RWPE2 (cell line): Measurements from ENCODE around the gene AGPAT1.

Source experiments
- ATAC-seq: fragments of 200-7000 bp; cut with Tn5 transposase; 3 replicates; pipeline ENCODE4 v1.9.1; 2021; ENCODE audit warnings: low read depth
- DNase-seq: peaks from one replicate; pipeline ENCODE4 v3.0.0-alpha.2; 2020; ENCODE audit warnings: low spot score
- H3K27ac ChIP-seq: fragments of 450-650 bp; 2 replicates; pipeline ENCODE4 v1.5.1; 2017; ENCODE audit warnings: mild to moderate bottlenecking; ENCODE audit not compliant: poor library complexity, severe bottlenecking
- H3K27me3 ChIP-seq: fragments of 250-450 bp; sonication (Bioruptor Pico); 2 replicates; pipeline ENCODE4 v1.5.1; 2021; ENCODE audit warnings: mild to moderate bottlenecking, moderate library complexity; ENCODE audit not compliant: insufficient read depth, poor library complexity, severe bottlenecking
- H3K36me3 ChIP-seq: fragments of 250-450 bp; sonication (Bioruptor Pico); 2 replicates; pipeline ENCODE4 v1.5.1; 2020; ENCODE audit warnings: low read depth, mild to moderate bottlenecking, moderate library complexity
- H3K4me1 ChIP-seq: fragments of 250-450 bp; sonication (Bioruptor Pico); 2 replicates; pipeline ENCODE4 v1.5.1; 2021; ENCODE audit warnings: mild to moderate bottlenecking, moderate library complexity; ENCODE audit not compliant: insufficient read depth, poor library complexity, severe bottlenecking
- H3K4me3 ChIP-seq: fragments of 250-450 bp; sonication (Bioruptor Pico); 2 replicates; pipeline ENCODE4 v1.5.1; 2021; ENCODE audit warnings: mild to moderate bottlenecking, moderate library complexity; ENCODE audit not compliant: severe bottlenecking
- H3K9me3 ChIP-seq: fragments of 250-450 bp; sonication (Bioruptor Pico); 2 replicates; pipeline ENCODE4 v1.5.1; 2021; ENCODE audit warnings: mild to moderate bottlenecking, moderate library complexity; ENCODE audit not compliant: severe bottlenecking
- TF ChIP-seq, protein P1 (sequence below): fragments of 450-650 bp; IDR thresholded peaks from one replicate; pipeline ENCODE4 v1.5.1; 2017; ENCODE audit warnings: mild to moderate bottlenecking, moderate library complexity; ENCODE audit not compliant: poor library complexity, severe bottlenecking

Gene AGPAT1

DNA sequence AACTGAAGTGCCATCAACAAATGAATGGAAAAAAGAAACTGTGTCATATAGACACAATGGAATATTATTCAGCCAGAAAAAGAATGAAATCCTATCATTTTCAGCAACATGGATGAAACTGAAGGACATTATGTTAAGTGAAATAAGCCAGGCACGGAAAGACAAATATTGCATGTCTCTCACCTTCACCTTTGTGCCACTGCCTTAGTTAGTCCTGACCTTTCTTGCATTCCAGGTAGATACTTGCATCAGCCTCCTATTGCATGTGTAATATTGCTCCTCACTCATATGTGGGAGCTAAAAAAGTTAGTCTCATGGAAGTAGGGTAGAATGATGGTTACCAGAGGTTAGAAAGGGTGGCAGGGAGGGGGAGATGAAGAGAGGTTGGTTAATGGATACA lies 33.1 kb upstream of the AGPAT1 start:
- TF ChIP-seq, protein P1, sequence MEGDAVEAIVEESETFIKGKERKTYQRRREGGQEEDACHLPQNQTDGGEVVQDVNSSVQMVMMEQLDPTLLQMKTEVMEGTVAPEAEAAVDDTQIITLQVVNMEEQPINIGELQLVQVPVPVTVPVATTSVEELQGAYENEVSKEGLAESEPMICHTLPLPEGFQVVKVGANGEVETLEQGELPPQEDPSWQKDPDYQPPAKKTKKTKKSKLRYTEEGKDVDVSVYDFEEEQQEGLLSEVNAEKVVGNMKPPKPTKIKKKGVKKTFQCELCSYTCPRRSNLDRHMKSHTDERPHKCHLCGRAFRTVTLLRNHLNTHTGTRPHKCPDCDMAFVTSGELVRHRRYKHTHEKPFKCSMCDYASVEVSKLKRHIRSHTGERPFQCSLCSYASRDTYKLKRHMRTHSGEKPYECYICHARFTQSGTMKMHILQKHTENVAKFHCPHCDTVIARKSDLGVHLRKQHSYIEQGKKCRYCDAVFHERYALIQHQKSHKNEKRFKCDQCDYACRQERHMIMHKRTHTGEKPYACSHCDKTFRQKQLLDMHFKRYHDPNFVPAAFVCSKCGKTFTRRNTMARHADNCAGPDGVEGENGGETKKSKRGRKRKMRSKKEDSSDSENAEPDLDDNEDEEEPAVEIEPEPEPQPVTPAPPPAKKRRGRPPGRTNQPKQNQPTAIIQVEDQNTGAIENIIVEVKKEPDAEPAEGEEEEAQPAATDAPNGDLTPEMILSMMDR: no peak
- Histone ChIP-seq H3K4me1 (no peaks in the 10 kb centered on the region), H3K36me3 (no peaks in the 10 kb centered on the region), H3K27ac (no peak overlapping the region), H3K9me3 (no peaks in the 10 kb centered on the region), H3K27me3 (no peaks in the 10 kb centered on the region), H3K4me3 (no peak overlapping the region)
- DNase-seq (no peak), ATAC-seq (no peak)

DNA sequence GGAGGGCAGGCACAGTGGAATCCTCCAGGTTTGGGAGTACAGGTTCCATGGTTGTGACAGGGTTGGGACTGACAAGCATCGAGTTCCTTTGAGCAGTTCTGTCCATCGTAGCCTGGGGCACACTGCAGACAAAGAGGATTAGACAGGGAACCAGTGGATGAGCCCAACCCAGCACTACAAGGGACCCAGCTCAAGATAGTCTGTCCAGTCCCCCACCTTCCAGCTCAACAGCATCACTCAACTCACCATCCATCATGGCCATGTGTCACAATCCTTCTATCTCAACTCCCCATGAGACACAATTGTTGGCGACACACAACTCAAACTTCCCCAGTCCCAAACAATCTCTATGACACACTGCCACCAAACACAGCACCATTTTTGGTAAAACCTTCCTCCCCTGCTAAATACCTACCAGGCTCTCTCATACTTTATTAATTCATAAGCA lies 28.4 kb upstream of the AGPAT1 start:
- no peak for DNase-seq
- H3K36me3 ChIP-seq: no peaks in the 10 kb centered on the region
- H3K4me3 ChIP-seq: no peak overlapping the region
- H3K9me3 ChIP-seq: no peaks in the 10 kb centered on the region
- H3K27ac ChIP-seq: no peak overlapping the region
- H3K4me1 ChIP-seq: no peaks in the 10 kb centered on the region
- TF ChIP-seq, protein P1: no peak
- H3K27me3 ChIP-seq: no peaks in the 10 kb centered on the region
- ATAC-seq: no peak

DNA sequence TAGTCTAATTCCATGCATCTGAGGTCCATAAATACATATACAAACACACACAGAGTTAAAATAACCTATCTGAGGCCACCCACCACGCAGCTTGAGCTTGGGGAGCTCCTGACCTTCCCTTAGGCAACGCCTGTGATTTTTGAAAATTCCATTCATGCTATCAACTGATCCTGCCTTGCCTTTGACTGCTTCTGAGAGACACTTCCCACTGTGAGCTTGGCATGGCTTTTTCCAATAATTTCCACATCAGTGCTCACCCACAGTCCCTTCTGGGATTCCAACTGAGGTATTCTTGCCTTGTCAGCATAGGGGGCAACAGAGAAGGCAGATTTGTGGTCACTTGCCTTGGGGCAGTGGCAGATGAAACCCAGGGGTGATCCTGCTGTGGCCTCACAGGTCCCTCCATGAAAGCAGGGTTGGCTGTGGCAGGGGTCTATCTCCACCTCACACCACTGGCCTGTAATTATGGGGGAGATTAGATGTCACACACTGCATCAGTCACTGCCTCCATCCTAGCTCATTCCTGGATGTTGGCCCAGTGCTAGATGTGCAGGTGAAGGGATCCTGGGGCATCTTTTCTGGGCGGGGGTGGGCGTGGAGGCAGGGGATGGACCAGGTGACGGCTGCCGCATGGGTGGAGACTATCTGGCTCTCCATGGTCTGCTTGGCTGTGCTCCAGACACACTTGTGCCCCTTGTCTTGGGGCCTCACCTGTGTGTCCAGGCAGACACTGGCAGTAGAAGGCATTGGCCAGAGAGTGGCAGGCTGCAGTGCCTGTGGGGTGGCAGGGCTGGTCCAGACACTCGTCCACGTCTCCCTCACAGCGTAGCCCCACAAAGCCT lies 27.8 kb upstream of the AGPAT1 start:
- H3K36me3 ChIP-seq: no peaks in the 10 kb centered on the region
- ATAC-seq (no peak), DNase-seq (no peak)
- no peak overlapping the region for H3K27ac ChIP-seq
- TF ChIP-seq, protein P1: no peak
- H3K9me3 ChIP-seq: no peaks in the 10 kb centered on the region
- no peak overlapping the region for H3K4me3 ChIP-seq
- no peaks in the 10 kb centered on the region for H3K4me1 ChIP-seq
- H3K27me3 ChIP-seq: no peaks in the 10 kb centered on the region

DNA sequence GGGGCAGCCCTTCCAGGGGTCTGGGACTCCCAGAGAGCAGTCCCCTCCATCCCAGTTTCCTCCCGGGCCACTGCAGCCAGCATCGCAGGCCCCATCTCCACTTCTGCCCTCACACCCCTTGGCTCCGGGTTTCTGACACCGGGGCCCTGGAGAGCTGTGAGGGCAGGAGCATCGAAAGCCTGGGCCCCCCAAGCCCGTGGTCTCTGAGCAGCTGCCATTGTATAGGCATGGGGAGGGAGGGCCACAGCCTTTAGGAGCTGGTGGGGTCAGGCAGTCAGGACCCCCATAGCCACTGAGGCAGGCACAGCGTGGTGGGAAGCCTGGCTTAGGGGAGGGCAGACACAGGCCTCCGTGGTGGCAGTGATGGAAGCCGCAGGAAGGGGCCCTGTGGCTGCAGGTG lies 26.3 kb upstream of the AGPAT1 start:
- DNase-seq (no peak), ATAC-seq (no peak)
- no peaks in the 10 kb centered on the region for H3K4me1 ChIP-seq
- H3K27ac ChIP-seq: no peak overlapping the region
- H3K27me3 ChIP-seq: no peaks in the 10 kb centered on the region
- H3K36me3 ChIP-seq: no peaks in the 10 kb centered on the region
- no peaks in the 10 kb centered on the region for H3K9me3 ChIP-seq
- TF ChIP-seq, protein P1: no peak
- no peak overlapping the region for H3K4me3 ChIP-seq
